Muscle layer of colon (tissue), 2 donors: ENCODE measurements around the gene C1QC.
"Not testable (repeated sequence)": the region's sequence is repeated elsewhere in the genome, so short reads cannot be mapped to it uniquely, and the experiment has no call there.

Experiments used
- H3K27ac ChIP-seq: one replicate; pipeline ENCODE4 v1.7.0; 2013; ENCODE audit warnings: low read depth, mild to moderate bottlenecking, low read length, moderate library complexity
- H3K27me3 ChIP-seq, 2 donors: one replicate each; pipeline ENCODE4 v1.7.0; 2013; ENCODE audit warnings: low read length in 2 of 2, mild to moderate bottlenecking in 2 of 2; ENCODE audit not compliant: insufficient read depth in 2 of 2, control insufficient read depth in 1 of 2
- H3K36me3 ChIP-seq: one replicate; pipeline ENCODE4 v1.7.0; 2013; ENCODE audit warnings: mild to moderate bottlenecking, low read length; ENCODE audit not compliant: insufficient read depth
- H3K4me1 ChIP-seq: one replicate; pipeline ENCODE4 v1.7.0; 2013; ENCODE audit warnings: mild to moderate bottlenecking, low read length; ENCODE audit not compliant: insufficient read depth
- H3K4me3 ChIP-seq, 2 donors: one replicate each; pipeline ENCODE4 v1.7.0; 2013; ENCODE audit warnings: low read length in 2 of 2, low read depth in 1 of 2, mild to moderate bottlenecking in 1 of 2, moderate library complexity in 1 of 2
- H3K9ac ChIP-seq: one replicate; pipeline ENCODE4 v1.7.0; 2013; ENCODE audit warnings: low read length
- H3K9me3 ChIP-seq: one replicate; pipeline ENCODE4 v1.7.0; 2013; ENCODE audit warnings: mild to moderate bottlenecking, low read length
- donor health status: abdominal sarcoma.
- donor health status: Adenocarcinoma of cecum.

Gene C1QC

DNA sequence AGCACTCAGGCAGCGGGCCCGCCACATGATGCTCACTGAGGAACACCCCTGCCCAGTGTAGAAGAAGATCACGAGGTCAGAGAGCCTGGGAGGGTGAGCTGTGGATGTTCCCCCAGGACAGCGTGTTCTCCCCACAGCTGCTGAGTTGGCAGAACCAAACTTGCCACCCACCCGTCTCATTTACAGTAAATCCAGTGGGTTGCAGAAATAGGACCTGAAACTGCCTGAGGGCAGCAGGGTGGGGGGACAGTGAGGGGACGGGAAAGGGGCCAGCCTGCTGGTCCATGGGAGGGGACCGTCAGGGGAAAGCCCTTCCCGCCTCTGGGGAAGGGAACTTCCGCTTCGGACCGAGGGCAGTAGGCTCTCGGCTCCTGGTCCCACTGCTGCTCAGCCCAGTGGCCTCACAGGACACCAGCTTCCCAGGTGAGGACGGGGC lies 9.5 kb downstream of the C1QC start, which contains the start of gene C1QB:
Gene C1QB, plus strand, starts transcription at position 356 of the 436 bp plus-strand sequence. CDS start 6,227 bp downstream, outside the sequence.
- Histone ChIP-seq H3K27me3 (peaks cover 0 to 6% of the 10 kb centered on the region in 2 donors), H3K27ac (no peak within 1 kb of the TSS), H3K4me3 (peak within 1 kb of the TSS in 1 of 2 donors; percentile 26), H3K36me3 (no peaks in the 10 kb centered on the region), H3K9me3 (no peaks in the 10 kb centered on the region), H3K4me1 (no peaks in the 10 kb centered on the region), H3K9ac (no peak within 1 kb of the TSS)

DNA sequence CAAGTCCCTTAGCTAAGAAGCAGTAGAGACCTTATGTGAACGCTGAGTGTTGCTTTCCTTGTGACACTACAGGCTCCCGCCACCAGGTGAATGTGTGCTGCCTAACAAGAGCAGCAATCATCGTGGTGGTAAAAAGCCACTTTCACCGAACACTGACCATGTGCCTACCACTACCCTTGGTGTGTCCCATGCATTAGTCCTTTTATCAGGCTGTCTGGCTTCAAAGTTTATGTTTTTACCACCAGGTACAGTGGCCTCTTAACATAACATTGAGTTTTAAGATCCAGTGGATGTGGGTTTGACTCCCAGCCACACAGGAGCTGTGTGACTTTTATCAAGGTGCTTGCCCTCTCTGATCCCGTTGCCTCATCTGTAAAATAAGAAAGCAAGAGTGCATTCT lies 11.3 kb downstream of the C1QC start:
- H3K36me3 ChIP-seq, result no peaks in the 10 kb centered on the region
- H3K27ac ChIP-seq, result no peak overlapping the region
- peaks cover 0 to 6% of the 10 kb centered on the region in 2 donors for H3K27me3 ChIP-seq
- no peak overlapping the region for H3K4me3 ChIP-seq
- H3K4me1 ChIP-seq, result no peaks in the 10 kb centered on the region
- H3K9ac ChIP-seq, result no peak overlapping the region
- no peaks in the 10 kb centered on the region for H3K9me3 ChIP-seq

DNA sequence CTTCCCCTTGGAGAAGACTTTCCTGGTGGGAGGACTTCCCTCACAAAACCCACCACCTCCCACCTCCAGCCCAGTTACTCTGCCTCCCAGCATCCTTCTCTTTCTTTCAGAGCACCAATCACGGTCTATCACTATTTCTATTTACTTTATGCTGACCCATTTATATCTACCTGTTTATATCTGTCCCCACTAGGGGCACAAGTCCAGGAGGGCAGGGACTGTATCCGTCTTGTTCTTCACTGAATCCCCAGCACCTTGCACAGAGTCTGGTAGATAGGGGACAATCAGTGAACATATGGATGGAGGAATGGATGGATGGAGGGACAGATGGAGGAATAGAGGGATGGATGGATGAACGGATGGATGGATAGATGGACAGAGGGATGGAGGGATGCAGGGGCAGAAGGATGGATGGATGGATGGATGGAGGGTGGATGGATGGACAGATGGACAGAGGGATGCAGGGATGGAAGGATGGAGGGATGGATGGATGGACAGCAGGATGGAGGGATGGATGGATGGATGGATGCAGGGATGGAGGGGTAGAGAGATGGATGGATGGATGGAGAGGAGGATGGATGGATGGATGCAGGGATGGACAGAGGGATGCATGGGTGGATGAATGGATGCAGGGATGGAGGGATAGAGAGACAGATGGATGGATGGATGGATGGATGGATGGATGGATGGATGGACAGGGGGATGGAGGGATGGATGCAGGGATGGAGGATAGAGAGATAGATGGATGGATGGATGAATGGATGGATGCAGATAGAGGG lies 15.1 kb downstream of the C1QC start:
- H3K4me3 ChIP-seq, result no peak overlapping the region
- H3K27me3 ChIP-seq, result peaks cover 0 to 14% of the 10 kb centered on the region in 2 donors

DNA sequence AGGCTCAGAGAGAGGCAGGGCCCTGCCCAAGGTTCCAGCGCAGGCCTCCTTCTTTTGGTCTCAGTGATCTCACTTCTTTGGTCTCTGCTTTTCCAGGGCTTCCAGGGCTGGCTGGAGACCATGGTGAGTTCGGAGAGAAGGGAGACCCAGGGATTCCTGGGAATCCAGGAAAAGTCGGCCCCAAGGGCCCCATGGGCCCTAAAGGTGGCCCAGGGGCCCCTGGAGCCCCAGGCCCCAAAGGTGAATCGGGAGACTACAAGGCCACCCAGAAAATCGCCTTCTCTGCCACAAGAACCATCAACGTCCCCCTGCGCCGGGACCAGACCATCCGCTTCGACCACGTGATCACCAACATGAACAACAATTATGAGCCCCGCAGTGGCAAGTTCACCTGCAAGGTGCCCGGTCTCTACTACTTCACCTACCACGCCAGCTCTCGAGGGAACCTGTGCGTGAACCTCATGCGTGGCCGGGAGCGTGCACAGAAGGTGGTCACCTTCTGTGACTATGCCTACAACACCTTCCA lies 17.3 kb downstream of the C1QC start:
- Histone ChIP-seq H3K4me1 (no peaks in the 10 kb centered on the region), H3K36me3 (no peaks in the 10 kb centered on the region), H3K9ac (no peak overlapping the region), H3K4me3 (no peak overlapping the region), H3K9me3 (no peaks in the 10 kb centered on the region), H3K27ac (no peak overlapping the region), H3K27me3 (peaks cover 0 to 14% of the 10 kb centered on the region in 2 donors)

More for the DNA sequence above, 15.1 kb downstream of the C1QC start:
- H3K36me3 ChIP-seq, result no peaks in the 10 kb centered on the region
- no peak overlapping the region for H3K9ac ChIP-seq
- H3K9me3 ChIP-seq, result no peaks in the 10 kb centered on the region
- H3K4me1 ChIP-seq, result no peaks in the 10 kb centered on the region
- H3K27ac ChIP-seq, result no peak overlapping the region

DNA sequence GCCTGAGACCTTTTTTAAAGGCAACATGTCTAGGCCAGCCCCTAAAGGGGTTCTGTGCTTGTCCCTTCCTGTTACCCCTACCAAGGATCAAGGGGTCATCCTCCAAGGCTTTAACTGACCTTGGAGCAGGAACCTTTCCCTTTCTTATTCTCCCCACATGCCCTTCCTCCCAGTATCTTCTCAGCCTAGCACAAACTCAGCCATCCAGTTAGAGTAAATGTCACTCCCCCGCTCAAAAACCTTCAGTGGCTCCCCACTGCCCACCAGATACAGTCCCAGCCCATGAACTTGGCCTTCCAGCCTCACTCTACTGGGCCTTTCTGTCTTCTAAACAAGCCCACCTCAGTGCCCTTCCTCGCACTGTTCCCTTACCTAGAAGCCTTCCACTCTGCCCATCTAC lies 18.4 kb downstream of the C1QC start:
- H3K9me3 ChIP-seq, result no peaks in the 10 kb centered on the region
- H3K9ac ChIP-seq, result no peak overlapping the region

DNA sequence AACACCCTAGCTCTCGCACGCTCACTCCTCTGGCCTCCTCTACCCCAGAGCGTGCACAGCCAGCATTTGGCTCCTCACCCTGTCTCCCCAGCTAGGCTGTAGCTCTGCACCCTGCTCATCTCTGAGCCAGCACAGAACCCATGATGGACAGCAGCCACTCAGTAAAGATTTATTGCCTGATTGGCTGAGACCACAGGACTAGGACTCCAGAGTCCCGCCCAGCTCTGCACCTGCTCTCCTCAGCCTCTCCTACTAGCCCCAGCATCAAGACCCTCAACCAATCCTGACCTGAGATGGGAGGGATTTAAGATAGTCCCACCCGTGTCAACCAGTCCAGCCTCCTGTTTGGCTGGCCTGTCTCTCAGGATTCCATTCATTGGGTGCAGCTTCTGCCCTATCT lies 18.9 kb downstream of the C1QC start:
- Histone ChIP-seq H3K4me3 (no peak overlapping the region), H3K4me1 (no peaks in the 10 kb centered on the region), H3K36me3 (no peaks in the 10 kb centered on the region), H3K27me3 (peaks cover 0 to 8% of the 10 kb centered on the region in 2 donors), H3K27ac (no peak overlapping the region), H3K9me3 (no peaks in the 10 kb centered on the region), H3K9ac (no peak overlapping the region)

More for the DNA sequence above, 18.4 kb downstream of the C1QC start:
- H3K4me1 ChIP-seq, result no peaks in the 10 kb centered on the region
- no peak overlapping the region for H3K27ac ChIP-seq
- H3K36me3 ChIP-seq, result no peaks in the 10 kb centered on the region
- H3K4me3 ChIP-seq, result no peak overlapping the region
- H3K27me3 ChIP-seq, result peaks cover 0 to 12% of the 10 kb centered on the region in 2 donors

DNA sequence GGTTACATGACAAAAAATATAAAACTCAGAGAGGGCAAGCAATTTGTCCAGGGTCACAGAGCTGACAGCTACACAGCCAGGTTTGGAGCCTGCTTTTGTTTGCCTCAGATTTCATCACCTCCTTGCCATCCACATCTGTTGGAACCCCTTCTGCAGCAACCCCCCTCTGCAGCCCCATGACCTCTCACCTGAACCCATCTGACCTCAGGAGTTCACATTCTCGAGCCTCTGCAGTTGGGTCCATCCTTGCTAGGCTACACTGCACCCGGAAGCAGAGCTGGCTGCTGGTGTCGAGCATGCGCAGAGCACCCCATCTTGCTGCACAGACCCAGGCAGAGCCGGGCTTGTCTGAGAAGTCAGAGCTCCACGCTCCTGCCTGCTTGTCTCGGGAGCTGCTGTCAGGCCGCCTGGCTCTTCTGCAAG lies 19.6 kb downstream of the C1QC start:
- H3K36me3 ChIP-seq, result no peaks in the 10 kb centered on the region
- H3K9ac ChIP-seq, result no peak overlapping the region
- H3K4me3 ChIP-seq, result no peak overlapping the region
- no peaks in the 10 kb centered on the region for H3K4me1 ChIP-seq
- H3K27ac ChIP-seq, result no peak overlapping the region
- H3K27me3 ChIP-seq, result peaks cover 0 to 8% of the 10 kb centered on the region in 2 donors
- H3K9me3 ChIP-seq, result no peaks in the 10 kb centered on the region

DNA sequence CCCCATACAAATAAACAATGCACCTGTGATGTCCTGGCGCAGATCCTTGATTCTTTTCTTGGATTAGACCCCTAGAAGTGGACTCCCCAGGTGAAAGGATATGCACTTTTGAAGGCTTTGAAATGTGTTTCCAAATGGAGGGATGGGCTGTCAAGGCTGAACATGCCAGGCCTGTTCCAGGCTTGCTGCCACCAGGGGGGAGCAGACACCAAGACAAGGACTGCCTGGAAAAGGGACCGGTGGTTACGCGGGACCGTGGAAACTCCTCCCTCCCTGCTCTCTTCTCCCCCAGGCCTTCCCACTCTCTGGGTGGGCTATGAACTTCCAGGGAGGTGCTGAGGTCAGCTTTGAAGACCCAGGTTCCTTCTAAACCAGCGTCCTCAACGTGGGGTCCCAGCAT lies 22.3 kb downstream of the C1QC start:
- Histone ChIP-seq H3K36me3 (no peaks in the 10 kb centered on the region), H3K4me1 (no peaks in the 10 kb centered on the region), H3K9me3 (no peaks in the 10 kb centered on the region), H3K4me3 (no peak overlapping the region), H3K27me3 (peaks cover 0 to 4% of the 10 kb centered on the region in 2 donors), H3K27ac (no peak overlapping the region), H3K9ac (no peak overlapping the region)

DNA sequence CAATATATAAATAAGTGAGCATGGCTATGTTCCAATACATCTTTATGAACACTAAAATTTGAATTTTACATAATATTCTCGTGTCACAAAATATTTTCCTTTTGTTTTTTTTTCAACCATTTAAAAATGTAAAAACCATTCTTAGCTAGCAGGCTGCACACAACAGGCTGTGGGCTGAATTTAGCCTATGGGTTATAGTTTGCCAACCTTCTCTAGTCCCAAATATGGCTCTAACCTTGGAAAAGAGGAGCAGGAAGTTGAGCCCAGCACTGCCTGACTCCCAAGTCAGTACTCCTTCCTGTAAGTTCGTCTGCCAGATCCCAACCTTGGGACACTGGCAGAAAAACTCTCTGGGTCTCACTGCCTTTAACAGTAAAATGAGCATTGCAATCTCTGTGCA lies 23.0 kb downstream of the C1QC start:
- Histone ChIP-seq H3K9ac (no peak overlapping the region), H3K4me3 (no peak overlapping the region), H3K4me1 (no peaks in the 10 kb centered on the region), H3K9me3 (no peaks in the 10 kb centered on the region), H3K27ac (no peak overlapping the region), H3K27me3 (peaks cover 0 to 4% of the 10 kb centered on the region in 2 donors), H3K36me3 (no peaks in the 10 kb centered on the region)

DNA sequence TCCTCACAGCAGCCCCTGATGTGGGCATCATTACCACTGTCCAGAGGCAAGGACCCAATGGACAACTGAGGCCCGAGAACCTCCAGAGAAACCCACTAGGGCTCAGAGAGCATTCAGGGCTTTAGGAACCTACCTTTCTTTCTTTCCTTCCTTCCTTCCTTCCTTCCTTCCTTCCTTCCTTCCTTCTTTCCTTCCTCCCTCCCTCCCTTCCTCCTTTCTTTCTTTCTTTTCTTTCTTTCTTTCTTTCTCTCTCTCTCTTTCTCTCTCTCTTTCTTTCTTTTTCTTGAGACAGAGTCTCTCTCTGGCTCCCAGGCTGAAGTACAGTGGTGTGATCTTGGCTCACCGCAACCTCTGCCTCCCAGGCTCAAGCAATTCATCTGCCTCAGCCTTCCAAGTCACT lies 25.4 kb downstream of the C1QC start:
- H3K4me1 ChIP-seq, H3K9me3 ChIP-seq, H3K36me3 ChIP-seq, H3K27me3 ChIP-seq, H3K27ac ChIP-seq, H3K4me3 ChIP-seq, H3K9ac ChIP-seq: not testable (repeated sequence)

DNA sequence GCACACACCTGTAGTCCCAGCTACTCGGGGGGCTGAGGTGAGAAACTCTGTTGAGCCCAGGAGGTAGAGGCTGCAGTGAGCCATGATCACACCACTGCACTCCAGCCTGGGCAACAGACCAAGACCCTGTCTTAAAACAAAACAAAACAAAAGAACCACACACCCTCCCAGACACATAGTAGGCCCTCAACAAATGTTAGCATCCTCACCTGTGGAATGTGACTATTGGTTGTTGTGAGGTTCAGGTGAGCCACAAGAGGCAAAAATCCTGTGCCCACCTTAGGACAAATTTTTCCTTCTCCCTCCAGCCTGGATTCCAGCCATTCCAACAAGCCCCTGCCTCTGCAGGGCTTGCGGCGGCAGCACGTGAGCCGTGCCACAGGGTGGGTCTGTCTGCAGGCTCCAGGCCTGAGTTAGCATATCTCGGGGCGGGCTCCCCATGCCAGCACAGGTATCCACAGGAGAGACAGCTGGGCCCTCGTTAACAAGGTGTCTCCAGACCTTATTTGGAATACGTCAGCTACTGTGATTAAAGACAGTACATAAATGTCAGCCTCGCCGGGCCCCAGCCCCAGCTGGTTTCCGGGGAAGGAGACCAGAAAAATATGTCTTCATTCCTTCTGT lies 27.0 kb downstream of the C1QC start:
- no peak overlapping the region for H3K4me3 ChIP-seq
- H3K27me3 ChIP-seq, result peaks cover 0 to 5% of the 10 kb centered on the region in 2 donors
- H3K9me3 ChIP-seq, result no peaks in the 10 kb centered on the region
- H3K9ac ChIP-seq, result no peak overlapping the region
- no peak overlapping the region for H3K27ac ChIP-seq
- H3K4me1 ChIP-seq, result no peaks in the 10 kb centered on the region
- no peaks in the 10 kb centered on the region for H3K36me3 ChIP-seq
